OCI-LY3 (cell line): ENCODE results near the gene UGT3A2.

Experiments used
- CTCF ChIP-seq: fragments of 200-600, 300-600 bp; sonication (generic); IDR thresholded peaks from 2 replicates; pipeline ENCODE4 v1.5.1; 2014; ENCODE audit warnings: antibody characterized with exemption, low read length, low read depth
- EZH2phosphoT487 ChIP-seq: fragments of 200-600 bp; shearing (Covaris generic); IDR thresholded peaks from 2 replicates; pipeline ENCODE4 v1.6.1; 2018; ENCODE audit warnings: antibody characterized with exemption, mixed run types, low read depth

DNA sequence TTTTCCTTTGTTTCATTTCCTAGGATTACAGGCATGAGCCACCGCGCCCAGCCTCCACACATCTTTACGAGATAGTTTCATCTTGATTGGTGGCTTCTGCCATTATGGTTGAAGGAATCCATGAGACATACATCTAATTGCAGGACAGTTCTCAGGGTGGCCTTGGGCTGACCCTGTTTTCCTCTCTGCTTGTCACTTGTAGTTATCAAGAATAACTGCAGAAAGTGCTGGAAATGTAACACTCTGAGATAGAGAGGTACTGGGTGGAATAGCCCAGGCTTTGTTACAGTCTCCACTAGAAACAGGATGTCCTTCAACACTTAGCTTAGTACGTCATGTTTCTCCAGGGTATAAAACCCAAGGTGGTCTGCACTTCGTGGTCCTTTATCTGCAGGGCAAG is 10.7 kb downstream of the UGT3A2 start:
- no peak for TF ChIP-seq CTCF
- no peak for TF ChIP-seq EZH2phosphoT487
